Camera-type eye (tissue), 1 donor: ENCODE data around the gene RGS16. TPM values are rescaled to one million over a fixed set of nuclear protein-coding genes. Genes with fewer than 3 reads are reported as not detected.

Experiments
- total RNA-seq: library from RNA; depleted of rRNA; stranded (reverse); fragments of >200 nt; gene quantifications from one replicate; pipeline ENCODE4 v1.2.3, GENCODE V29; 2014

RGS16 gene, protein sequence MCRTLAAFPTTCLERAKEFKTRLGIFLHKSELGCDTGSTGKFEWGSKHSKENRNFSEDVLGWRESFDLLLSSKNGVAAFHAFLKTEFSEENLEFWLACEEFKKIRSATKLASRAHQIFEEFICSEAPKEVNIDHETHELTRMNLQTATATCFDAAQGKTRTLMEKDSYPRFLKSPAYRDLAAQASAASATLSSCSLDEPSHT
- total RNA-seq = 56.7 TPM

DNA sequence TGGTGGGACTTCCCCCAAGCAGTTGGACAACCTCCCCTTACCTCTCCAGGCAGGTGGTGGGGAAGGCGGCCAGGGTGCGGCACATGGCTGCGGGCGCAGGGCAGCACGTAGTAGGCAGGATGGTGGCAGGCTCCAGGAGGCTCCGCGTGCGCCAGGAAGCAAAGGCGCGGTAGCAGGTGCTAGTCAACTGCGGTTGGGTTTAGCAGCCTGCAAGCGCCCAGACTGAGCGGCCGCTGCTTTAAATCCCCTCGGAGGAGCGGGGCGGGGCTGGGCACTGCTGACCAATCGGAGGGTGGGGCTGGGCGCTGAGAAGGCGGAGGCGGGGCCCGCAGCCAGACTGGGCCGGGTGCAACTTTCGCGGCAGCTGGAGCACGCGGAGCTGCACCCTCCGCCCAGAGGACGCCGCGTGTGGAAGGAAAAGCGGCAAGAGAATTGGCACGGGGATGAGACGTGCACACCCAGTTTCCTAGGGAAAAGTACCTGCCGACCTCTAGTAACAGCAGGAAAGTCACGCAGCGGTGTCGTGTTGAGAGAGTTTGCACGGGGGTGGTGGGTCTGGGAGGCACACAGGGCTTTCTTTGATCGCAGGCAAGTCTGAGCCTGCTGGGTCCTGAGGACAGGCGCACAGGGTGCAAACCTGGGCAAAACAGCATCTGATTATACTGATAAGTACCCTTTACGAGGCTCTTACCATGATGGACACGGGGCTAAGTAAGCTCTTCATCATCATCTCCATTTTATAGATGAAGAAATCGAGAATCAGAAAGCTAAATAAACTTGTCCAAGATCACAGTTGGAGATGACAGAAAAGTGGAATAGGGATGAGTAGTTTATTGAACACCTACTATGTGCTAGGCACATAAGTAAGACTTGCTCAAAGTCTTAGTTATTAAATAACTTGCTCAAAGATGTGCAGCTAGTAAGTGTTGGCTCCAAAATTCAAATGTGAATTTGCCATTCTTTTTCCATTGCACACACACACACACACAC, at the start of gene RGS16:
Gene RGS16 (minus strand): TSS at position 215 of the 990 bp plus-strand sequence. CDS start 130 bp downstream, at position 85.

DNA sequence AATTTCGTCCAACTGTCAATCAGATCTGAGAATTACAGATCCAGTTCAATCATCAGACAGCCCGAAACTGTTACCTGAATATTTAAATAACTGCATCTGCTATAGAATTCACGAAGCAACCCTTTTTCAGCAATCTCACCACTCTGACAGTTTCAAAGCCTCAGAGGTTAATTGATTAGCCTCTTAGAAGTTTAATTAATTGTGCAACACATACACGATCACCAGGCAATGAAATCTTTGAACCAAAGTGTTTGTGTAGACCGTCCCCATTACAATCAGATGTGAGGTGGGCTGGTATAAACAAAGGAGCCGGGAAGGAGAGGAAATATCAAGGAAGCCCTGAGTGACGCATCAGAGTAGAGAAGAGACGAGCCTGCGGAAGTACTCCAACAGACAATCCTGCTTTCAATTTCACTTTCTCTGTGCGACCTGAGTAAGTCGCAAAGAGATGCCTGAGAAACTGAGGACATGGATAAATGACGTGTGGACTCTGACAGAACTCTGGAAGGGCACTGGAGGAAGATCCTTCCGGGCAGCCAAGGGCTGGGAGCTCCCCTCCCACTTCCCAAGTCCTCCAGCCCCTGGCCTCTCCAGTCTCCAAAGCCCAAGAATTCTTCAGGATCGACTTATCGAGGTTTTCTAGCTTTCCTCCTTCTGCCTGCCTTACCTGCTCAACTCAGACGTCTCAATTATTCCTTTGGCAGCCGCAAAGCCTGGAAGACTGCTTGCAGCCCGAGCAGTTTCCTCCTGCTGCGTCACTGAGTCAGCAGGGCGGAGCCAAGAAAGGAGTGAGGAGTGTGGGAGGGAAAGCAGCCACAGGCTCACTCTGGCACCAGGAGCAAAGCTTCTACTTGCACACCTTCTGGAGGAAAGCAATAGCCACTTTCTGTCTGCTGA, 15.4 kb downstream of the RGS16 start, which contains the start of gene RNASEL:
Gene RNASEL (minus strand): TSS at position 757 of the 897 bp plus-strand sequence. CDS start 2,450 bp downstream, outside the sequence.

Other genes with a start within 250 kb of the RGS16 start
- gene GLUL, start 212.6 kb downstream of the RGS16 start, total RNA-seq = 488 TPM
- gene TEDDM1, start 203.7 kb downstream of the RGS16 start, total RNA-seq = not detected
- gene RGSL1, start 154.2 kb downstream of the RGS16 start, total RNA-seq = not detected
- 10.0 TPM for gene RNASEL, start 15.1 kb downstream of the RGS16 start, total RNA-seq
- gene RGS8, start 80.2 kb upstream of the RGS16 start, total RNA-seq = 160 TPM
- gene NPL, start 185.4 kb upstream of the RGS16 start, total RNA-seq = 5.4 TPM
- 271 TPM for gene DHX9, start 235.0 kb upstream of the RGS16 start, total RNA-seq